B cell (primary cell): Measurements from ENCODE around the gene LDHD. TPM values are rescaled to one million over a fixed set of nuclear protein-coding genes. Genes with fewer than 3 reads are reported as not detected.

ENCODE experiments used
- ATAC-seq: fragments of 200-7000 bp; cut with Tn5 transposase; one replicate; pipeline ENCODE4 v1.10.0; 2021; ENCODE audit warnings: low read depth, mild to moderate bottlenecking, moderate number of reproducible peaks, moderate library complexity
- CTCF ChIA-PET: fragments of 350-600 bp; sonication (Branson Sonifier 250); formaldehyde crosslinking; loops from one replicate; lab custom pipeline; 2021; ENCODE audit warnings: antibody characterized with exemption, inconsistent platforms; lab: Charles Lee
- POLR2A ChIA-PET: fragments of 350-600 bp; sonication (Branson Sonifier 250); formaldehyde crosslinking; loops from one replicate; lab custom pipeline; 2021; ENCODE audit warnings: antibody characterized with exemption; lab: Charles Lee
- DNase-seq: peaks from one replicate; pipeline ENCODE4 v3.0.0; 2013
- H2AFZ ChIP-seq: 2 replicates; pipeline ENCODE4 v1.6.1; 2012; ENCODE audit warnings: mild to moderate bottlenecking, low read depth, low read length; ENCODE audit not compliant: insufficient read depth, poor library complexity, severe bottlenecking
- H3K27ac ChIP-seq, 2 donors: 1 replicate in 1 of 2; 2 replicates in 1 of 2; pipeline ENCODE4 v1.5.1; 2012 to 2013; ENCODE audit warnings: low read length in 2 of 2, mild to moderate bottlenecking in 2 of 2, moderate library complexity in 1 of 2
- H3K27me3 ChIP-seq, 4 experiments: fragments of 200-600 bp in 1 of 4; sonication (generic) in 1 of 4; replicated peaks in 1 of 4; 1 replicate in 2 of 4; 2 replicates in 2 of 4; pipeline versions ENCODE4 v1.6.1 to v1.7.0; 2013 to 2016; ENCODE audit warnings: low read length in 3 of 4, mild to moderate bottlenecking in 2 of 4, mixed read lengths in 1 of 4, moderate library complexity in 1 of 4; ENCODE audit not compliant: insufficient read depth in 4 of 4, control insufficient read depth in 3 of 4; ENCODE audit errors: control extremely low read depth in 1 of 4
- H3K36me3 ChIP-seq, 2 experiments: replicated peaks in 1 of 2; 1 replicate in 1 of 2; 2 replicates in 1 of 2; pipeline versions ENCODE4 v1.6.1 to v1.7.1; 2013; ENCODE audit warnings: low read length in 1 of 2; ENCODE audit not compliant: insufficient read depth in 2 of 2, control insufficient read depth in 1 of 2; ENCODE audit errors: control extremely low read depth in 1 of 2, extremely low read depth in 1 of 2
- H3K4me1 ChIP-seq, 2 donors: fragments of 200-600 bp in 1 of 2; sonication (generic) in 1 of 2; 1 replicate in 1 of 2; 2 replicates in 1 of 2; pipeline versions ENCODE4 v1.5.1 to v1.6.1; 2013 to 2017; ENCODE audit warnings: low read length in 2 of 2; ENCODE audit not compliant: control insufficient read depth in 2 of 2, insufficient read depth in 2 of 2
- H3K4me2 ChIP-seq: replicated peaks from 2 replicates; pipeline ENCODE3; 2012; ENCODE audit warnings: mild to moderate bottlenecking, low read depth, low read length; ENCODE audit not compliant: poor library complexity, severe bottlenecking
- H3K4me3 ChIP-seq, 5 experiments: fragments of 200-600 bp in 1 of 5; sonication (generic) in 1 of 5; 1 replicate in 3 of 5; 2 replicates in 2 of 5; pipeline versions ENCODE4 v1.5.1 to v1.7.0; 2011 to 2016; ENCODE audit warnings: low read length in 4 of 5, mild to moderate bottlenecking in 4 of 5, low read depth in 2 of 5, control low read depth in 1 of 5, moderate library complexity in 1 of 5; ENCODE audit not compliant: insufficient read depth in 1 of 5; ENCODE audit errors: control extremely low read depth in 1 of 5, extremely low read depth in 1 of 5
- H3K79me2 ChIP-seq: fragments of 200-600 bp; sonication (generic); one replicate; pipeline ENCODE4 v1.6.0; 2016; ENCODE audit warnings: low read length; ENCODE audit not compliant: control insufficient read depth, insufficient read depth
- H3K9ac ChIP-seq: fragments of 200-600 bp; sonication (generic); 2 replicates; pipeline ENCODE4 v1.6.1; 2017; ENCODE audit warnings: mild to moderate bottlenecking, low read length, moderate library complexity
- H3K9me3 ChIP-seq, 3 donors: one replicate each; pipeline versions ENCODE4 v1.6.1 to v1.7.1; 2013; ENCODE audit warnings: low read length in 2 of 3; ENCODE audit not compliant: control insufficient read depth in 2 of 3, insufficient read depth in 1 of 3; ENCODE audit errors: control extremely low read depth in 1 of 3
- H4K20me1 ChIP-seq: 2 replicates; pipeline ENCODE4 v1.6.0; 2012; ENCODE audit warnings: mild to moderate bottlenecking, low read length; ENCODE audit not compliant: insufficient read depth, control insufficient read depth, poor library complexity, severe bottlenecking
- H3K27ac Mint-ChIP-seq: one replicate; pipeline ENCODE4 v1.8.0; 2021; ENCODE audit warnings: mixed read lengths
- H3K27me3 Mint-ChIP-seq: one replicate; pipeline ENCODE4 v1.8.0; 2021; ENCODE audit warnings: mixed read lengths
- H3K4me1 Mint-ChIP-seq: one replicate; pipeline ENCODE4 v1.8.0; 2021; ENCODE audit warnings: mixed read lengths
- H3K4me3 Mint-ChIP-seq: one replicate; pipeline ENCODE4 v1.8.0; 2021; ENCODE audit warnings: mixed read lengths
- H3K9me3 Mint-ChIP-seq: one replicate; pipeline ENCODE4 v1.8.0; 2022; ENCODE audit warnings: mixed read lengths; ENCODE audit not compliant: insufficient read depth
- EZH2 ChIP-seq: IDR thresholded peaks from 2 replicates; pipeline ENCODE4 v1.6.1; 2012; ENCODE audit warnings: borderline replicate concordance, low read depth, mild to moderate bottlenecking, moderate library complexity, low read length; ENCODE audit not compliant: insufficient read depth, poor library complexity, severe bottlenecking
- WGBS: methylation state at CpG from one replicate; pipeline ENCODE4 v1.1.5; 2013; ENCODE audit warnings: missing lambda C conversion rate; ENCODE audit not compliant: insufficient coverage; 5-methylcytosine and 5-hydroxymethylcytosine counted together
- intact Hi-C: fragments of 100-400 bp; cut with micrococcal nuclease; formaldehyde crosslinking; loops from one replicate; pipeline ENCODE4 v1.10.0; 2022
- polyA plus RNA-seq: library from polyadenylated mRNA; depleted of rRNA; stranded (reverse); fragments of >200 nt; gene quantifications from 2 replicates; pipeline ENCODE4 v1.2.3, GENCODE V29; 2012
- total RNA-seq, 2 donors: library from RNA; stranded (reverse); fragments of 120-200 nt in 1 of 2; gene quantifications; 1 replicate in 1 of 2; 2 replicates in 1 of 2; pipeline versions ENCODE4 v1.2.3 to v1.2.4, GENCODE V29; 2013 to 2022
- TF ChIP-seq, protein P1 (sequence below): fragments of 200-600 bp; IDR thresholded peaks from one replicate; pipeline ENCODE4 v1.8.0; 2022; ENCODE audit warnings: antibody characterized with exemption, mild to moderate bottlenecking

The LDHD gene
- total and polyA plus RNA-seq, 2 donors (not counting 1 experiment from before 2014, with no cell fraction given): 0.19 TPM; not detected in 1

DNA sequence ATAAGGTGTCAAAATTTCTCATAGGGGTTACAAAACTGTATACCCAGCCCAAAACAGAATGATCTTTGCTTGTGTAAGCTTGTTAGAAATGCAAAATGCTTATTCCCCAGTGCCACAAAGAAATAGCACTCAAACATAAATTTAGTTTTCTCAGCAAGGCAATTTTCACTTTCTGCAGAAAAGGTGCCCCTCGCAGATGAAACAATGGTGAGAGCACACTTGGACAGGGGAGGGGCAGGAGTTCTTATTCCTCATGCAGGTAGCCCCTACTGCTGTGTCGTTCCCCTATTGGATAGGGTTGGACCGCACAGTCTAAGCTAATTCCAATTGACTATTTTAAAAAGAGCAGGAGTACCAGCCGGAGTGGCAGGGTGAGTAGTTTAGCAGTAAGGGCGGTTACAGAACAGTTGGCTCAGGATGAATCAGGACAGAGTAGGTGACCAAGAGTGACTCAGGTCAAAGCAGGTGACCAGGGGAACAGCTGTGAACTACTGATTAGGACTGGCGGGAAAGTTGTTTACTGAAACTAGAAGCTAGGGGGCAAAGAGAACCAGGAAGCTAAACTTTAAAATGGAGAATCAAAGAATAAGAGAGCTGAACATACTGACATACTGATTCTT is 5.5 kb upstream of the LDHD start:
- no peaks in the 10 kb centered on the region for H3K27me3 Mint-ChIP-seq
- Histone ChIP-seq H3K36me3 (no peaks in the 10 kb centered on the region), H3K27me3 (no peaks in the 10 kb centered on the region), H2AFZ (no peak overlapping the region), H3K4me3 (no peak overlapping the region), H3K27ac (no peak overlapping the region), H3K79me2 (no peaks in the 10 kb centered on the region), H3K4me2 (no peak overlapping the region), H3K4me1 (no peaks in the 10 kb centered on the region), H4K20me1 (no peaks in the 10 kb centered on the region), H3K9me3 (peaks cover 3 to 15% (median 14%) of the 10 kb centered on the region in 3 donors), H3K9ac (no peak overlapping the region)
- no peak for DNase-seq
- H3K4me1 Mint-ChIP-seq: no peaks in the 10 kb centered on the region
- intact Hi-C loops: no loop called here
- H3K9me3 Mint-ChIP-seq: peaks cover 7% of the 10 kb centered on the region
- TF ChIP-seq, protein P1, sequence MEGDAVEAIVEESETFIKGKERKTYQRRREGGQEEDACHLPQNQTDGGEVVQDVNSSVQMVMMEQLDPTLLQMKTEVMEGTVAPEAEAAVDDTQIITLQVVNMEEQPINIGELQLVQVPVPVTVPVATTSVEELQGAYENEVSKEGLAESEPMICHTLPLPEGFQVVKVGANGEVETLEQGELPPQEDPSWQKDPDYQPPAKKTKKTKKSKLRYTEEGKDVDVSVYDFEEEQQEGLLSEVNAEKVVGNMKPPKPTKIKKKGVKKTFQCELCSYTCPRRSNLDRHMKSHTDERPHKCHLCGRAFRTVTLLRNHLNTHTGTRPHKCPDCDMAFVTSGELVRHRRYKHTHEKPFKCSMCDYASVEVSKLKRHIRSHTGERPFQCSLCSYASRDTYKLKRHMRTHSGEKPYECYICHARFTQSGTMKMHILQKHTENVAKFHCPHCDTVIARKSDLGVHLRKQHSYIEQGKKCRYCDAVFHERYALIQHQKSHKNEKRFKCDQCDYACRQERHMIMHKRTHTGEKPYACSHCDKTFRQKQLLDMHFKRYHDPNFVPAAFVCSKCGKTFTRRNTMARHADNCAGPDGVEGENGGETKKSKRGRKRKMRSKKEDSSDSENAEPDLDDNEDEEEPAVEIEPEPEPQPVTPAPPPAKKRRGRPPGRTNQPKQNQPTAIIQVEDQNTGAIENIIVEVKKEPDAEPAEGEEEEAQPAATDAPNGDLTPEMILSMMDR: no peak
- no peak for TF ChIP-seq EZH2
- WGBS: 97% methylated on average over 4 of the region's 6 CpGs
- ChIA-PET CTCF (interaction anchor here (1.1 kb wide), 1 partner anchor 77 kb away, joined by 3 read pairs; no protein-coding TSS in a partner anchor), POLR2A (no interaction called here)
- H3K4me3 Mint-ChIP-seq: no peak overlapping the region
- no peak for ATAC-seq
- no peak overlapping the region for H3K27ac Mint-ChIP-seq

DNA sequence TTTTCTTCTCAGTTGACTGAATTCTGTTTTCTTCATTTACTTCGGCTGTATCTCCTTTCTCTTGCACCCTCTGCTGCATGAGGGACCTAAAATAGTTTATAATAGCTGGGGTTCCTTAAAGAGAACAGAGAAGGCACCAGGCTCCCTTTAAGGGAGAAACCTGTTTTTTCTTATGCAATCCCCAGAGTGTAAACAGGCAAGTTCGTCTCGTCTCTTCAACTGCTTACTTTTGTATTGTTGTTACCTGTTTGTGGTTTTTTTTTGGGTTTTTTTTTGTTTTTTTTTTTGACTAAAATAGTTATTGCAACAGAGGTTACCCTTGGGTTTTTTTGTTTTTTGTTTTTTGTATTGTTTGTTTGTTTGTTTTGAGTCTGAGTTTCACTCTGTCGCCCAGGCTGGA is 3.7 kb upstream of the LDHD start:
- no peak for TF ChIP-seq EZH2
- TF ChIP-seq, protein P1: no peak
- no peaks in the 10 kb centered on the region for H3K4me1 Mint-ChIP-seq
- Histone ChIP-seq H3K27ac (no peak overlapping the region), H3K36me3 (no peaks in the 10 kb centered on the region), H4K20me1 (no peaks in the 10 kb centered on the region), H3K27me3 (peaks cover 0 to 3% (median 0%) of the 10 kb centered on the region in 4 experiments), H3K9ac (no peak overlapping the region), H3K9me3 (peaks cover 3 to 18% (median 11%) of the 10 kb centered on the region in 3 donors), H2AFZ (no peak overlapping the region), H3K4me2 (no peak overlapping the region), H3K4me1 (no peaks in the 10 kb centered on the region), H3K4me3 (no peak overlapping the region), H3K79me2 (no peaks in the 10 kb centered on the region)
- ChIA-PET POLR2A (no interaction called here), CTCF (interaction anchor here (0.7 kb wide), 1 partner anchor 19 kb away, joined by 3 read pairs; no protein-coding TSS in a partner anchor)
- H3K27ac Mint-ChIP-seq: no peak overlapping the region
- ATAC-seq (no peak), DNase-seq (no peak)
- peaks cover 7% of the 10 kb centered on the region for H3K9me3 Mint-ChIP-seq
- WGBS: 86% methylated on average over 3 of the region's 4 CpGs
- H3K4me3 Mint-ChIP-seq: no peak overlapping the region
- intact Hi-C loops: no loop called here
- no peaks in the 10 kb centered on the region for H3K27me3 Mint-ChIP-seq
